GM18858 (cell line): ENCODE measurements around the gene KRTAP10-2.
"Not testable (repeated sequence)": the region's sequence is repeated elsewhere in the genome, so short reads cannot be mapped to it uniquely, and the experiment has no call there.

ENCODE experiments used
- ATAC-seq: cut with Tn5 transposase; IDR thresholded peaks from one replicate; pipeline ENCODE4 v1.9.1; 2021; ENCODE audit not compliant: unreplicated experiment

Gene KRTAP10-2

GRCh38 chr21:44568261-44568660, 17.0 kb upstream of the KRTAP10-2 start:
- no peak for ATAC-seq

GRCh38 chr21:44567481-44568171, 16.3 kb upstream of the KRTAP10-2 start:
- no peak for ATAC-seq

- no peak for ATAC-seq
Measured at GRCh38 chr21:44566403-44566802, 15.1 kb upstream of the KRTAP10-2 start.

- no peak for ATAC-seq
Measured at GRCh38 chr21:44564886-44565598, 13.7 kb upstream of the KRTAP10-2 start.

- ATAC-seq = no peak
Measured at GRCh38 chr21:44564099-44564498, 12.8 kb upstream of the KRTAP10-2 start.

GRCh38 chr21:44558695-44559094, 7.4 kb upstream of the KRTAP10-2 start, which contains the start of gene KRTAP10-3:
KRTAP10-3 (minus strand) TSS chr21:44558795; CDS start chr21:44558715, 80 bp downstream.
- no peak for ATAC-seq

GRCh38 chr21:44558329-44558675, 7.0 kb upstream of the KRTAP10-2 start:
- ATAC-seq = not testable (repeated sequence)

GRCh38 chr21:44557491-44558328, 6.4 kb upstream of the KRTAP10-2 start:
- no peak for ATAC-seq

- no peak for ATAC-seq
Measured at GRCh38 chr21:44556879-44557278, 5.6 kb upstream of the KRTAP10-2 start.

GRCh38 chr21:44555200-44555875, 4.0 kb upstream of the KRTAP10-2 start:
- ATAC-seq = no peak

GRCh38 chr21:44552681-44553080, 1.4 kb upstream of the KRTAP10-2 start:
- ATAC-seq = no peak

GRCh38 chr21:44552136-44552535, 831 bp upstream of the KRTAP10-2 start:
- ATAC-seq = no peak

- no peak for ATAC-seq
Measured at GRCh38 chr21:44550807-44551206, 498 bp downstream of the KRTAP10-2 start.

GRCh38 chr21:44550285-44550684, 1.0 kb downstream of the KRTAP10-2 start:
- not testable (repeated sequence) for ATAC-seq

GRCh38 chr21:44549525-44550211, 1.6 kb downstream of the KRTAP10-2 start:
- ATAC-seq = no peak

- no peak for ATAC-seq
Measured at GRCh38 chr21:44548922-44549321, 2.4 kb downstream of the KRTAP10-2 start.

GRCh38 chr21:44548381-44548780, 2.9 kb downstream of the KRTAP10-2 start:
- no peak for ATAC-seq

GRCh38 chr21:44547656-44548331, 3.5 kb downstream of the KRTAP10-2 start:
- ATAC-seq = no peak

GRCh38 chr21:44544566-44544965, 6.7 kb downstream of the KRTAP10-2 start:
- no peak for ATAC-seq

- ATAC-seq = no peak
Measured at GRCh38 chr21:44542716-44543115, 8.6 kb downstream of the KRTAP10-2 start.
